Peyer's patch (tissue), 4 donors: ENCODE data around the gene GNAO1.

Experiments used
- POLR2A ChIP-seq, 2 donors: fragments of 450-650 bp; IDR thresholded peaks; one replicate each; pipeline ENCODE4 v1.5.1; 2017; ENCODE audit warnings: antibody characterized with exemption in 2 of 2, mild to moderate bottlenecking in 2 of 2, moderate library complexity in 2 of 2
- TF ChIP-seq, protein P1 (sequence below), 6 experiments: fragments of 450-650 bp in 4 of 6; fragments of 200-600 bp in 2 of 6; sonication (generic) in 1 of 6; IDR thresholded peaks; one replicate each; pipeline ENCODE4 v1.5.1; 2017 to 2019; ENCODE audit warnings: antibody characterized with exemption in 6 of 6, mild to moderate bottlenecking in 3 of 6, moderate library complexity in 1 of 6

DNA sequence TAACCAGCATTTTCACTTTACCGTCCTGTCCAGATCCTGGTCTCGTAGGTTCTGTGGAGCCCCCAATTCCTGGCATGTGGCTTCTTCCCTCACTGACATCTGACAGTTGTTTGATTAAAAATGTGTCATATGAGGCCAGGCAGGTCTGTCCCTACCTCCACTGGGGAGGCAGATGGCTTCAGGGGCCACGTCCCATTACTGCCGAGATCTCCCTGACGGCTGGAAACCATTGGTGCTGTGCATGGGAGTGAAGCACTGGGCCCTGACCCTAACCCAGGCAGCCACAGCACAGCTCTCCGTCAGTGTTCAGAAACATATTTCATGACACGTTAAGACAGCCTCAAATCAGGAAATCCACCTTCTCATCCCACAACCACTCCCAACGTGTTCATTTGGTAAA, 77.5 kb downstream of the GNAO1 start:
- TF ChIP-seq, protein P1, sequence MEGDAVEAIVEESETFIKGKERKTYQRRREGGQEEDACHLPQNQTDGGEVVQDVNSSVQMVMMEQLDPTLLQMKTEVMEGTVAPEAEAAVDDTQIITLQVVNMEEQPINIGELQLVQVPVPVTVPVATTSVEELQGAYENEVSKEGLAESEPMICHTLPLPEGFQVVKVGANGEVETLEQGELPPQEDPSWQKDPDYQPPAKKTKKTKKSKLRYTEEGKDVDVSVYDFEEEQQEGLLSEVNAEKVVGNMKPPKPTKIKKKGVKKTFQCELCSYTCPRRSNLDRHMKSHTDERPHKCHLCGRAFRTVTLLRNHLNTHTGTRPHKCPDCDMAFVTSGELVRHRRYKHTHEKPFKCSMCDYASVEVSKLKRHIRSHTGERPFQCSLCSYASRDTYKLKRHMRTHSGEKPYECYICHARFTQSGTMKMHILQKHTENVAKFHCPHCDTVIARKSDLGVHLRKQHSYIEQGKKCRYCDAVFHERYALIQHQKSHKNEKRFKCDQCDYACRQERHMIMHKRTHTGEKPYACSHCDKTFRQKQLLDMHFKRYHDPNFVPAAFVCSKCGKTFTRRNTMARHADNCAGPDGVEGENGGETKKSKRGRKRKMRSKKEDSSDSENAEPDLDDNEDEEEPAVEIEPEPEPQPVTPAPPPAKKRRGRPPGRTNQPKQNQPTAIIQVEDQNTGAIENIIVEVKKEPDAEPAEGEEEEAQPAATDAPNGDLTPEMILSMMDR (IDR thresholded peaks at IDR 0.05): no peak
- TF ChIP-seq POLR2A (IDR thresholded peaks at IDR 0.05): no peak
